Adrenal gland (tissue), 5 donors: ENCODE measurements around the gene TEAD1.

Source experiments
- CTCF ChIP-seq, 6 experiments: fragments of 450-650 bp in 4 of 6; fragments of 200-600 bp in 2 of 6; sonication (generic) in 1 of 6; IDR thresholded peaks; 1 replicate in 5 of 6; 2 replicates in 1 of 6; pipeline versions ENCODE4 v1.5.1 to v1.8.0; 2016 to 2021; ENCODE audit warnings: antibody characterized with exemption in 6 of 6, mild to moderate bottlenecking in 2 of 6, moderate library complexity in 1 of 6
- POLR2A ChIP-seq, 2 donors: fragments of 450-650 bp; IDR thresholded peaks; one replicate each; pipeline ENCODE4 v1.6.1; 2017; ENCODE audit warnings: antibody characterized with exemption in 2 of 2, mild to moderate bottlenecking in 2 of 2, moderate library complexity in 1 of 2
- donor health status: DM: no; HTN: no; CAD: no.

GRCh38 chr11:12770435-12770834 lies 96.2 kb downstream of the TEAD1 start:
- no peak for TF ChIP-seq POLR2A (IDR thresholded peaks at IDR 0.05)
- no peak for TF ChIP-seq CTCF (IDR thresholded peaks at IDR 0.05)
